NK-92 (cell line): ENCODE data around the gene LIN37.

Source experiments
- DNase-seq: peaks from one replicate; lab custom pipeline; 2025; ENCODE audit not compliant: unreplicated experiment; lab: John Stamatoyannopoulos, UW

The LIN37 gene

DNA sequence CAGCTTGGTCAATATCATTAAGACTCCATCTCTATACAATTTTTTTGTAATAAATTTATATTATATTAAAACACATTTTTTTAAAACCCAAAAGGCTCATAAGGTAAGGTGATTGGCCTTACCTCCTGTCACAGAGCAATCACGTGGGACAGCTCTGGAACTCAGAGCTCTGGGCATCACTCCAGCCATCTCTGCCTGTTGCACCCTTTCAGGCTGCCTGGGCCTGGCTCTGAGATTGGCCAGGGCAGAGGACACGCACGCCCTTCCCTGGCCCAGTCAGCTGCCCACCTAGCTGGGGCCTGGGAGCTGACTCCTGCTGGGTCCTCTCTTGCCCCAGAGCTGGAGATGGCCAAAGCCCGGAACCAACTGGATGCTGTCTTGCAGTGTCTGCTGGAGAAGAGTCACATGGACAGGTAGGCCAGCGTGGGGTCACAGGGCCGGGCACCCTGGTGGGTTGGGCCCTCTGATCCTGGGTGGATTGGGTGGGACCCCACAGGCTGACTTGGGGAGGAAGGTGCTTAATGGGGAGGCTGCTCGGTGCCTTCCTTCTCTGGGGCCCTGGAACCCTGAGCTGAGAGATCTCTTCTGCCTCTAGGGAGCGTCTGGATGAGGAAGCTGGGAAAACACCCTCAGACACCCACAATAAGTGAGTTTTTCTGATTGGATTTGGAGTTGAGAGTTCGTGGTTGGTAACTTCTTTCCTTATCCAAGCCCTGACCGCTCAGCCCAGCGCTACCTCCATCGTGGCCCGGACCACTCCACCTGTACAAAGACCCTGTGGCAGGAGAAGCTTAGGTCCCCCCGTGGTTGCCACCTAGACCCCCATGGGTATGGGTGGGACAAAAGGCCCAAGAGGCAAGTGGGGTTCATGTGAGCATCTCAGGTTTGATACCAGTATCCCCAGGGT is 3.7 kb downstream of the LIN37 start:
- no peak for DNase-seq

DNA sequence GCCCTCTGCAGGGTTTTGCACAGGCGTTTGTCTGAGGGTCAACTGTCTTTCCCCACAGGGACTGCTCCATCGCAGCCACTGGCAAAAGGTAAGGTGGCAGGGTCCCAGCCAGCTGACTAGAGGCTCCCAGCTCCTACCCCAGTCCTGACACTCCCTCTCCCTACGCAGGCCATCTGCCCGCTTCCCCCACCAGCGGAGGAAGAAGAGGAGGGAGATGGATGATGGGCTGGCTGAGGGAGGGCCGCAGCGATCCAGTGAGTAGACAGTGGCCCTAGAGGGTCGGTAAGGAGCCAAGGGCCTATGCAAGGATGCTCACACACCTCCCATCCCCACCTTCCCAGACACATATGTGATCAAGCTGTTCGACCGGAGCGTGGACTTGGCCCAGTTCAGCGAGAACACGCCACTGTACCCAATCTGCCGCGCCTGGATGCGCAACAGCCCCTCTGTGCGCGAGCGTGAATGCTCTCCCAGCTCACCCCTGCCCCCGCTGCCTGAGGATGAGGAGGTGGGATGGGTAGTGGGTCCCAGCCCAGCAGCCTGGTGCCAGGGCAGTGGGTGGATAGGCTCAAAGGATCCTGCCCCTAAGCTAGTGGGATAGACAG is 4.5 kb downstream of the LIN37 start:
- DNase-seq: no peak

DNA sequence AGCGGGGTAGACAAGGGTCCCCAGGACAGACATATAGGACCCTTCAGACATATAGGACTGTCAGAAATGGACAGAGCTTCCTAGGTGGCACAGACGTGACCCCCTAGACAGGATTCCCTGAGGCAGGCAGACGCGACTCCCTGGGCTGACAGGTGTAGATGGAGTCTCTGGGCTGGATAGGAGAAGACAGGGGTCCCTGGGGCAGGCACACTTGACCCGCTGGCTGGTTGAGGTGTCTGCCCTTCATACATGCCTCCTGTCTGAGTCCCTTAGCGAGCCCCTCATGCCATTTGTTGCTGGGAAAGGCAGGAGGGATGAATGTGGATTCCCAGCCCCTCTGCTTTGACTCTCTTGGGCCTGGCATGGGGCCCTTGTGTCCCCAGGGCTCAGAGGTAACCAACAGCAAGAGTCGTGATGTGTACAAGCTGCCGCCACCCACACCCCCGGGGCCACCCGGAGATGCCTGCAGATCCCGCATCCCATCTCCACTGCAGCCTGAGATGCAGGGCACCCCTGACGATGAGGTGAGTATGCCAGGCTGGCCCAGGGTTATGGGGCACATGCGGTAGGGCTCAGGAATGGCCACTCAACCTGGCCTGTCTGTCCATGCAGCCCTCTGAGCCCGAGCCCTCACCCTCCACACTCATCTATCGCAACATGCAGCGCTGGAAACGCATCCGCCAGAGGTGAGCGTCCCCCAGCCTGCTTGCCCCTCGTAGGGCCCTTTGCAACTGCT is 5.4 kb downstream of the LIN37 start:
- no peak for DNase-seq

DNA sequence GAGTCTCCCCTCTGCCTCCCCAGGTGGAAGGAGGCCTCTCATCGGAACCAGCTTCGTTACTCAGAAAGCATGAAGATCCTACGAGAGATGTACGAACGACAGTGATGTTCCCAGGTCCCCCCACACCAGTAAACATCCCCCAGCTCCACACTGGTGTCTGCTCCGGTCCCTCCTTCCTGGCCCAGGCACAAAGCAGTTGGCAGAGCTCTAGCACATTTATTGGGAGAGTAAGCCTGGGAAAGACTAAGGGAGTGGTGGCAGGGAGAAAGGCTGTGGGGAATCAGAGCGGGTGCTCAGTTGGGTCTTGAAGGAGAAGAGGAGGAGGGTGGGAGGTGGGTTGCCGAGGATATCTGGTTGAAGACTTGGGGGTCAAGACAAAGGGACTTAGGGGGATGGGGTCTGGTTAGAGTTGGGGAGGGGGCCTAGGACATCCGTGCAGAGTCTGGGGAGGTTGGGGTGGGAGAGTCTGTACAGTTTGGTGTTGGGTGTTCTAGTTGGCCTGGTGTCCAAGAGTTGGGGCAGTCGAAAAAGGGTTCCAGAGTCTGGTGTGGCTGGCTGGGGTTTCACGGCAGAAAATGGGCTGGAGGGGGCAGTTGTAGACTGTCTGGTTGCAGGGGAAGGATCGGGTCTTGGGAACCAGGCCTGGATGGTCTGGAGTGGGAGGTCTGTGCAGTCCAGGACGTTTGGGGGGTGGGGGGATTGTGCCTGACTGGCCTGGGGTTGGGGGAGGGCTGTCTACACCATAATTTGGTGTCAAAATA is 6.2 kb downstream of the LIN37 start:
- no peak for DNase-seq

DNA sequence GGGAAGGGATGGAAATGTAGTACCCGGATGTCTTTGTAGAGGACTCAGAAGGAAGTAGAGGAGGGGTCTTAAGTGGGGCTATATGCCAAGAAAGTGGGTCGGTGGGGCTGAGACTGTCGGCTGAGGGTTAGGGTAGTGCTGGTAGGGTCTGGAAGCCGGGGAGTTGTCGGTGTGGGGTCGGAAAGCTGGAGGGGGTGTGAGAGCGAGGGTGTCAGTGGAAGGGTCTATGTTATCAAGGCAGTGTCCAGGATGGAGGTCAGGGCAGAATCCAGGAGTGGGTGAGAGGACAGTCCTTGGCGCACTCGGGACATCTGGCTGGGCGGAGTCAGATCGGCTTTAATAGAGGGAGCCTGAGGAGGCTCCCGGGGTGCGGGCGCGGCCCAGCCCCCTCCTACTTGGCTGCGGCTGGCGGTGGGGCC is 6.8 kb downstream of the LIN37 start:
- DNase-seq: no peak

DNA sequence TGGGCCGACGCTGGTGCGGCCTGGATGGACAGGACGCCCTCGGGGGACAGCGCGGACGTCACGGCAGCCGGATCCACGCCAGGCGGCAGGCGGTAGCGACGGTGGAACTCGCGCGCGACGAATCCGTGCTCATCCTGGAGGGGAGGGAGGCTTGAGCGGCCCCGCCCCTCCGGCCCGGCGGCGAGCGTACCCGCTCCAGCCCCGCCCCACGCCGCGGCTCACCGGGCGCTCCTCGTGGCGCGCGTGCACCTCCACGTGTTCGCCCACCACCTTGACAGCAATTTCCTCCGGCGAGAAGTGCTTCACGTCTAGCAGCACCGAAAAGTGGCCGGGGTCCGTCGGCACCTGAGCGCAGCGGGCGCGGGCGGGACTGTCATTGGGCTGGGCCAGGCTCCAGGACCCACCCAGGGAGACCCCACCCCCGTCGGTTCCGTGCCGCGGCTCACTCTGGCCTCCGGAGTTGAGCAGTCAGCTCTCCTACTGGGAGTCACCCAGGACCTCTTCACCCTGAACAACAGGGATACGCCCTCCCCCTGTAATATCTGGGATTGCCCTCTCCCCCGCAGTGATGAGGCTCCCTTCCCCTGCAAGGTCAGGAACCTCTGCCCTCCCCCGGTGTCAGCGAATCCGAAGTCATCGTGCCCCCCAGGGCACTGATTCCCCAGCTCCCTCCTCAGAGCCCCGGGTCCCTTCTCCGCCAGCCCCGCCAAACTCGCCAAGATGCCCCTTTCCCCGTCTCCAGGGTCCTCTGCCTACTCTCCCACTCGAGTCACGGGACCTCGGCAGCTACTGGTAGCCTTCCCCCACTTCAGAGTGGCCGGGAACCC is 7.4 kb downstream of the LIN37 start:
- DNase-seq: no peak

DNA sequence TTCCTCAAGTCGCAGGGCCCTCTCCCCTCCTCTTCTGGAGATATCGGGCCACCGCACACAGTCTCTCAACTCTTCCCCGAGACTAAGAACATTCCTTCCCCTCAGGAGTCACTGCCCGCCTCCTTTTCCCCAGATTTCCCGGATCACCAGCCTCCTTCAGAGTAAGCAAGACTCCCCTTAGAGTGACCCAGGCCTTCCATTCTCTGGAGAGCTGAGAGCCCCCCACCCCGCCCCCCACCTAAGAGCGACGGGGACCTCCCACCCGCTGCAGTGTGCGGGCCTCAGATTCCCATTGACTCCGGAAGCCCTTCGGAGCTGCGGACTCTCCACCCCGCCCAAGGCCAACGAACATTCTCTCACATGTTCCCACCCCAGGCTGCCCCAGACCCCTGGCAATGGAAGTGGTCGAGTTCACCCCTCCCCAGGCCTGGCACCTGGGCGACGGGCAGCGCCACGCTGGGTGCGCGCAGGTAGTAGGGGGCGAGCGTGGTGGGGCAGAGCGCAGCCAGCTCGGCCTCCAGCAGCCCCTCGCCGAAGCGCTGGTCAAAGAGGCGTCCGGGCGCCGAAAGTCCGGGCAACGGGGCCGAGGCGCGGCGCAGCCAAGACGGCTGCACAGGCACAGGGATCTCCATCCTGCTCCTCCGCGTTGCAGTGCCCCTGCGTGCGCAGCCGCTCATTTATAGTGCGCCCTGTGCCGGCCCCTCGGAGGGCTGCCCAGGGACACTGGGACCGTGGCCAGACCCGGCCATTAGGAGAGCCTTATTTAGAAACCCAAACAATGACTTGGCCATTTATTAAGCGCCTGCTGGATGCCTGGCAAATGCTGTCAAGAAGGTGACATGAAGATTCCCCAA is 8.2 kb downstream of the LIN37 start, which contains the start of gene HSPB6:
Gene HSPB6, minus strand, starts transcription at position 653 of the 854 bp plus-strand sequence. Its CDS starts 21 bp downstream, at position 632.
- no peak for DNase-seq

DNA sequence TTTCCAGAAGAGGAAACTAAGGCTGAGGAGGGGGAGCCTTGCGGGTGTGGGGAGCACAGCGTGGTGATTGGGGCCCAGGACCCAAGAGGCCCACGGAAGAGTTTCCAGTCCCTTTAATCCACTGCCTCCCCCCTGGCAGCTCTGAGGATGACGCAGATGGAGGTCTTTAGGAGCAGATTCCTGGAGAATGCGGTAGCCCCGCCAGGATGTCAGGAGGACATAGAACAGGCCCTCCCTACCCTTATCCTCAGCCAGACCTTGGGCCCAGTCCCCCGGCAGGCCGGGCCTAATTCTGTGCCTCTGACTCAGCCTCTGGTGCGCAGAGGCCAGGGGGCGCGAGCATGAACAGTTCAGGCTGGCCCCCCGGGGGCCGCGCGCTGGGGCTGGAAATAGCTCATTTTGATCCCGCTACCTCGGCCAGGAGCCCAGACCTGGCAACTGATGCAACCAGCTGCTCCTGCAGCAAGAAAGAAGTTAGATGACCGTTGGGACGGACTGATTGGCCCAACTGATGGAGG is 8.9 kb downstream of the LIN37 start:
- DNase-seq: no peak

DNA sequence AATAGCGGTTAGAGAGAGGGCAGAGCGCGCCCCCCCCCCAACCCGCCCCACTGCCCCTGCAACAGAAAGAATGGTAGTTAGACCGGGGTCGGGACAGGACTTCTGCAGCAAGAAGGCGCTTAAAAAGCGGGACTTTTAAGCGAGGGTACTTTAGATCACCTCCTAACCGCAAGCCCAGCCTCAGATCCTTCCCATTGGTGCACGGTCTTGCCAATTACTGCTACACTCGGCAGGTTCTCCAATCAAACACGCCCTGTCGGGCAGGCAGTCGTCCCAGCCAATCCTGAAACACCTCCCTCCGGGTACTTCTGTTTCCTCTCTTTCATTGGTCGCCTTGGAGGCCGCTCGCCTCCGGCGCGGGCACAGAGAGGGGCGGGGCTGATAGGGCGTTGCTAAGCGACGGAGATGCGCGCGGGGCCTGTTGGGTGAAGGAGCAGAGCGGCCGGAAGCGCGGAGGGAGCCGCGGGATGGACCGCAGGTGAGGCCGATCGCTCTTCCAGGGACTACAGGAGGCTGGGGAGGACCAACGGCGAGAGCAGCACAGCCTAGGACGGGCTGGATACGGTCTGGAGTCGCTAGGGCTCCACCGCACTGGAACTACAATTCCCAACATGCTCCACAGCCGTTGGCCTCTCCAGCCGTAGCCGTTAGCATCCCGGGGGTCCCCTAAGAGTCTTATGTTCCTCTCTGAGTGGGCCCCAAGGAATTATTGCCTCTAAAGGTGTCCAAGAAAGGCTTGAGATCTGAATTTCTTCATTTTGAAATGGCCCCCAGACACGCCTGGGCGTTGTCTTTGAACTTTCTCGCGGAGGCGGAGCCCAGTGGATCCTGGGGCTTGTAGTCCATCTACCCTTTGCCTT is 9.6 kb downstream of the LIN37 start, which contains the start of gene PROSER3:
Gene PROSER3, plus strand, starts transcription at position 428 of the 860 bp plus-strand sequence. Its CDS starts 40 bp downstream, at position 468.
- DNase-seq: peak; percentile 84

DNA sequence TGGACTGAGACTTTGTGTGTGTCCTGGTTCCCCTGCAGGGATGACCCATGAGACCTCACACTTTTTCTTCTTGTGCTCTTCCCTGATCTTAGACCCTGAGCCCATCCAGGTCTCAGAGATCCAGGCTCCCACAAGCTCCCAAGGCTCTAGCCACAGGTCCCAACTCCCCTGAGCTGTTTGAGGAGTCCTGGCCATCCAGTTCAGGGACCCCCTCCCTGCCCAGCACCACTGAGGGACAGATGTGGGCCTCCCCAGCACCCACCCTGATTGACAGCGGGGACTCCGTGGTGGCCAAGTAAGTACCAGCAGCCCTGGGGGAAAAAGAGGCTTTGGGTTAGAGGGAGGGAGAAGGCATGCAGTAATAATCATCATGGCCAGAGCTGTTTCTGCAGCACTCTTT is 11.3 kb downstream of the LIN37 start:
- no peak for DNase-seq

DNA sequence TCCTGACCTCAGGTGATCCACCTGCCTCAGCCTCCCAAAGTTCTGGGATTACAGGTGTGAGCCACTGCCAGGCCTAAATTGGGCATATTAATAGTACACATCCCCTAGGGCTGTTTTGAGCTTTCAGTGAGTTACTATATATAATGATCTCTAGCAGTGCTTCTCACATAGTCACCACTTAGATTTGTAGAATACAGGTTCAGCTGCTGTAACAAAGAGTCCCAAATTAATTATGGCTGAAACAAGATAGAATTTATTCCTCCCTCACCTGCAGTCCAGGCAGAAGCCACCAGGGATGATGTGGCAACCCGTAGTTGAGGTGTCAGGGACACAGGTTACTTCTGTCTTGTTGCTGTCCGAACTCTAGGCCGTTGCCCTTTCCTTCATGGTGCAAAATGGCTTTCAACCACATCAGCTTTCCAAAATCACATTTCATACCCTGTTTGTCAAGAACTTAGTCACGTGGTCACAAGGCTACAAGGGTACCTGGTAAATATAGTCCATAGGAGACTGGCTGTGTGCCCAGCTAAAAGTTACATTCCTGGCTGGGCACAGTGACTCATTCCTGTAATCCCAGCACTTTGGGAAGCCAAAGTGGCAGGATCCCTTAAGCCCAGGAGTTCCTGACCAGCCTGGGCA is 12.5 kb downstream of the LIN37 start:
- no peak for DNase-seq

DNA sequence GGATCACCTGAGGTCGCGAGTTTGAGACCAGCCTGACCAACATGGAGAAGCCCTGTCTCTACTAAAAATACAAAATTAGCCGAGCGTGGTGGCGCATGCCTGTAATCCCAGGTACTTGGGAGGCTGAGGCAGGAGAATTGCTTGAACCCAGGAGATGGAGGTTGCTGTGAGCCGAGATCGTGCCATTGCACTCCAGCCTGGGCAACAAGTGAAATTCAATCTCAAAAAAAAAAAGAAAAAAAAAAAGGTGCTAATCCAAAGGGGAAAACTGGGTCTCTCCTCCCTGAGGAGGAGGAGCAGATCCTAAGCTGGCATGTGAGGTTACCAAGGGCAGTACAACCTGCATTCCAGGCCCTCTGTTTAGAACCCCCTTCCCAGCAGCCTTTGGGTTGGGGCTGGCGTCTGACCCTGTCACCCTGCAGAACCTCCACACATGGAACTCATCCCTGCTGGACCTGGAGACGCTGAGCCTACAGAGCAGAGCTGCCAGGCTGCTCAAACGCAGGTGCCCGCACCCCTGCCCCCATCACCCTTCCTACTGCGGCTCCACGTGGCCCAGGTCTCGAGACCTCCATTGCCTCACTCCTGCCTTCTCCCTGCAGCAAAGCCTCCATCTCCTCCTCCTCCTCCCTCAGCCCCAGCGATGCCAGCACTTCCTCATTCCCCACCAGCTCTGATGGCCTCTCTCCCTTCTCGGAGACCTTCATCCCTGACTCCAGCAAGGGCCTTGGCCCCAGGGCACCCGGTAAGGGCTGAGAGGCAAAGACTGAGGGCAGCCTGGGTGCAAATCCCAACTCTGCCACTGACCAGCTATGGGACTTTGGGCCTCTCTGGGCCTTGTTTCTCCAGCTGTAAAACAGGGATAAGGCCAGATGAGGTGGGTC is 16.3 kb downstream of the LIN37 start:
- no peak for DNase-seq

DNA sequence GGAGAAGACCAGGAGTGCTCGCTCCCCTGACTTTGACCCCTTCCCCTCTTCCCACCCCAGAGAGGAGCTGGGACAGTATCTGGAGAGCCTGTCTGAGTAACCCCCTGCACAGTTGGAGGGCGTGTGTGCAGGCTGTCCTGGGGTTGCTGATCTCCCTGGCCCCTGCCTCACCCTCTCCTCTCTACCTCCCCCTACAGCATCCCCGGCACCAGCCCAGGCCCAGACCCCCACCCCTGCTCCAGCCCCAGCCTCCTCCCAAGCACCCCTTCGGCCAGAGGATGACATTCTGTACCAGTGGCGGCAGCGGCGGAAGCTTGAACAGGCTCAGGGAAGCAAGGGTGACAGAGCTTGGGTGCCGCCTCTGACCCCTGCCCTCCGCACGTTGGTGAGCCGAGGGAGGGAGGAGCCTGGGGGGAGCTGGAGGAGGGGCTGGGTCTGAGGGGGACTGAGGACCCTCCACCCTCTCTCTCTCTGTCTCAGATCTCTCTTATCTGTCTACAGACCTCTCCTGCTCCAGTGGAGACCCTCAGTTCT is 18.3 kb downstream of the LIN37 start:
- no peak for DNase-seq

DNA sequence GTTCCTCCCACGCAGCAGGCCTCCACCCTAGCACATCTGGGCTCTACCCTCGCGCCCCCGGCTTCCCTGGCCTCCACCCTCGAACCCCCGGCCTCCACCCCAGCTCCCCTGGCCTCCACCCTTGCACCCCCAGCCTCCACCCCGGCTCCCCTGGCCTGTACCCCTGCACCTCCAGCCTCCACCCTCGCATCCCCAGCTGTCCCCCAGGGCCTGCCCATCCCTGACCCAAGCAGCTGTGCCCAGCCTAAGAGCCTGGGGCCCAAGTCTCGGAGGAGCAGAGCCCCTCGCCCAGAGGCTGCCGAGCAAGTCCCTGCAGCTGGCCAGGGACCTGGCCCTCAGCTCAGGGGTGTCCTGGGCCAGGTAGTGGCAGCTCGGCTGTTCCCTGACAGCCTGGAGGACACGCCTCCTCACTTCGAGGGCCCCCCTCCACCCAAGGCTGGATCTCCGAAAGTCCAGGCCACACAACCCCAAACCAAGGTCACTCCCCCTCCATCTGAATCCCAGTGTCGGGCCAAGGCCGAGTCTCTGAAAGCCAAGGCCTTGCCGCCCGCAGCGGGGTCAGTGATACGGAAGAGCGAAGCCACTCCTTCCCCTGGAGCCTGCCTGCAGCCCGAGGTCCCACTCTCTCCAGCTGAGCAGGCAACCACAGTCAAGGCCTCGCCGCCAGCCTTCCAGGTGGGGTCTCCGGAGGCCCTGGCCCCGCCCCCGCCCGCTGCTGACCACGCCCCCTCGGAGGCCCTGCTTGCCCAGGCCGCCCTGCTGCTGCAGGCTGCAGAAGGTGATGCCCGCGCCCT is 19.1 kb downstream of the LIN37 start:
- DNase-seq: no peak

DNA sequence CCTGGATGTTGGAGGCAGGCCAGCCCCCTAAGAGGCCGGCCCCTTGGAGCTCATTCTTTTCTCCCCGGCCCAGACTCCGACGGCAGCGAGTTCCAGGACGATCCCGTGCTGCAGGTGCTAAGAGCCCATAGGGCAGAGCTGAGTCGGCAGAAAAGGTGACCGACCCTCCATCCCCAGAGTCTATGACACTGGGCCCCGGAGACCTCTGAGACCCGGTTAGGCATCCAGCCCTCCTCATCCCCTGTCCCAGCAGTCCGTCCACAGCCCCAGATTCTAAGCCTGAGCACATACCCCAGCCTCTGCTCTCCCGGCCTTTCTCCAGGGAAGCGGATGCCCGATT is 19.7 kb downstream of the LIN37 start:
- no peak for DNase-seq
